Measurements from ENCODE around the gene CHD9.
"Not testable (repeated sequence)": the region's sequence is repeated elsewhere in the genome, so short reads cannot be mapped to it uniquely, and the experiment has no call there.

Gene CHD9

GRCh38 chr16:53131363-53132071 is 76.7 kb downstream of the CHD9 start:
- DNase-seq (ENCODE audit: low read depth) = peak; percentile 18

DNA sequence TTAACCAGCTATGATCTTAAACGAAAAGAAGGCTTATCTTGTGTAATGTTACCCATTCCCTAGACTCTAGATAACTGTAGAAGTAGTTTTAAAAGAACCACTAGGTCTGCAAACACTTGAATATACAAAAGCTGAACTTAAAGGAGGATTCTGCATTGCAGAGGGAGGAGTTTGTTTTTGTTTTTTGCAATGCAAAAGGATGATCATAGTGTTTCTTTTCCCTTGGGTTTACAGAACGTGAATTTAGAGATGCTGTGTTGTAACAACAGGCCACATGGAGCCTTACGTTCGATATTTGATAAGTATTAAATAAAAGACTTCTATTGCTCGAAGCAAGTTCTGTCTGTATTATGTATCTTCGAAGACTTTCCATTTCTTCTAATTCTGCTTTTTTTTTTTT is 77.6 kb downstream of the CHD9 start:
- no peak for DNase-seq (ENCODE audit: low read depth)

DNA sequence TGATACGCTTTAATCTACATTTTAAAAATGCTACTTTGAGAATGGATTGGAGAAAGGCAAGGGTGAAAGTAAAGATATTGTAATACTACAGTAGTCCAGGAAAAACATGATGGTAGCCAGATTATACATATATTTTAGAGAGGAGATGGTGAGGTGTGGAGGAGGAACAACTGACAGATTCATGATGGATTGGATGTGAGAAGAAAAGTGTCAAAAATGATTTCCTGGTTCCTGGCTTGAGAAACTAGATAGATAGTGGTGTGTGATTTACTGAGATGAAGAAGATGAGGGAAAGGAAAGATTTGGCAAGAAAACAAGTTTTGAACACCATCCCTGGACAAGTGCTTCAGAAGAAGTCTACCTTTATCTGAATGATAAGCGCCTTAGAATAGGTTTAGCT is 80.5 kb downstream of the CHD9 start:
- no peak for DNase-seq (ENCODE audit: low read depth)

DNA sequence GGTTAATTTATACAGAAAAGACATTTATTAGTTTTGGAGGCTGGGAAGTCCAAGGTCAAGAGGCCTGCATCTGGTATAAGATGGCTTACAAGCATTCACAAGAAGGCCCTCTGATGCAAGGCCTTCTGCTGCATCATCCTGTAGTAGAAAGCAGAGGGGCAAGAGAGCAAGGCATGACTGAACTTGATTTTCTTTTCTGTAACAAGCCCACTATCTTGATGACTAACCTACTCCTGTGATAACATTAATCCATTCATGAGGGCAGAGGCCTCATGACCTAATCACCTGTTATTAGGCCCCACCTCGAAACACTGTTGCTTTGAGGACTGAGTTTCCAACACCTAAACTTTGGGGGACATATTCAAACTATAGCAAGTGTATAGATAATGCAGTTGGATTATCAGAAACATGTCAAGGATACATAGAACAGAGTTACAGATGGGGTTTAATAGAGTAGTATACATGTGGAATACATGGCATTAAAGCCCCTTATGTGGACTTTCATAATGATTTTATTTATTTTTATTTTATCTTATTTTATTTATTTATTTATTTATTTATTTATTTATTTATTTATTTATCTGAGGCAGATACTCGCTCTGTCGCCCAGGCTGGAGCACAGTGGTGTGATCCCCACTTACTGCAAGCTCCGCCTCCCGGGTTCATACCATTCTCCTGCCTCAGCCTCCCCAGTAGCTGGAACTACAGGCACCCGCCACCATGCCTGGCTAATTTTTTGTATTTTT is 88.2 kb downstream of the CHD9 start:
- DNase-seq (ENCODE audit: low read depth) = no peak

DNA sequence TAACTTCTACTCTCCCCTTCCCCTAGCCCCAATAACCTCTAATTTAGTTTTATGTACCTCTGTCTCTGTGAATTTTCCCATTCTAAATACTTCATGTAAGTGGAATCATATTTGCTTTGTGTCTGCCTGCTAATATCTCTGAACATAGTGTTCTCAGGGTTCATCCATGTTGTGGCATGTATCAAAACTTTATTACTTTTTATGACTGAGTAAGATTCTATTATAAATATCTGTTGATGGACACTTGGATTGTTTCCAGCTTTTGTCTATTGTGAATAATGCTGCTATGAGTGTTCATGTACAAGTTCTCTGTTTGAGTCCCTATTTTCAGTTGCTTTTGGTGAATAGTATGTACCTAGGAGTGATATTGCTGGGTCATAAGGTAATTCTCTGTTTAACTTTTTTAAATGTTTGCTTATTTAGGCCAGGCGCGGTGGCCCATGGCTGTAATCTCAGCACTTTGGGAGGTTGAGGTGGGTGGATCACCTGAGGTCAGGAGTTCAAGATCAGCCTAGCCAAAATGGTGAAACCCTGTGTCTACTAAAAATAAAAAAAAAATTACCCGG is 92.8 kb downstream of the CHD9 start:
- DNase-seq (ENCODE audit: low read depth) = no peak

DNA sequence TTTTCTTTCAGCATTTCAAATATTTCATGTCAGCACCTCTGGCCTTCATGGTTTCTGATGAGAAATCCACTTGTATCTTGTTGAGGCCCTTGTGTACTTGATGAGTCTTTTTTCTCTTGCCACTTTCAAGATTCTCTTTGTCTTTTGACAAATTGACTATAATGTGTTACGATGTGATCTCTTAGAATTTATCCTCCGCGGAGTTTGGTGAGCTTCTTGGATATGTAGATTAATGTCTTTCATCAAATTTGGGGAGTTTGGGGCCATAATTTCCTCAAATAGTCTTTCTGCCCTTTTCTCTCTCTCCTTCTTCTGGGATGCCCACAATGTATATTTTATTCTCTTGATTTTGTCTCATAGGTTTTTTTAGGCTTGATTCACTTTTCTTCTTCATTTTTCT is 96.0 kb downstream of the CHD9 start:
- DNase-seq (ENCODE audit: low read depth) = no peak

DNA sequence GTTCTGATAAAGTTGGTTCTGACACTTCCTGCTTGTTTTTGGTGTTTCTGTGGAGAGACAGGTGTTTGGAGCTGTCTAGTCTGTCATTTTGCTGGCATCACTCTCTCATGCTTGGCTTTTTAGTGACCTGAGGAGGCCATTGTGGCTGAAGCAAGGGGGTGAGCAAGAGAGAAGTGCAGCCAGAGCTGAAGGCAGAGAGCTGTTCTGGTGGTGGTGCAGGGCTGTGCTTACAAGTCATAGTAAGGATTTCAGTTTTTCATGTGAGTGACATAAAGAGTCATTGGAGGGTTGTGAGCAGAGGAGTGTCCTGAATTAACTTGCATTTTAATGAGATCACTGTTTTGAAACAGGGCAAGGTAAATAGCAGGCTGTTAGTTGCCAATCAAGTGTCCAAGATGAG is 97.5 kb downstream of the CHD9 start:
- no peak for DNase-seq (ENCODE audit: low read depth)

DNA sequence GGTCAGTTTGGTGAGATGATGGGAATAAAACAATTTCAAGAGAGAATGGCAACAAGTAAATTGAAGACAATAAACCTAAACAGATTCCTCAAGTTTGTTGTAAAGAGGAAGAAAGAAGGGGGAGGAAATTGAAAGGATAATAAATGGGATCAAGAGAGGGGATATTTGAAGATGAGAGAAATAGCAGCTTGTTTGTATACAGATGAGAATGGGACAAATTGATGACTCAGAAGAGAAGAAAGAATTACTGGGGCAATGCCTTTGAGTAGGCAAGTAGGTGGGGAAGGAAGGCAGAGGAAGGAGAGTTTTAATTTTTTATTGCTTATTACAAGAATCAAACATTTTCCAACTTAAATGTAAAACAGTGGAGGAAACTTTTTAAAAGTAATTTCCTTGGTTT is 98.3 kb downstream of the CHD9 start:
- DNase-seq (ENCODE audit: low read depth) = no peak

DNA sequence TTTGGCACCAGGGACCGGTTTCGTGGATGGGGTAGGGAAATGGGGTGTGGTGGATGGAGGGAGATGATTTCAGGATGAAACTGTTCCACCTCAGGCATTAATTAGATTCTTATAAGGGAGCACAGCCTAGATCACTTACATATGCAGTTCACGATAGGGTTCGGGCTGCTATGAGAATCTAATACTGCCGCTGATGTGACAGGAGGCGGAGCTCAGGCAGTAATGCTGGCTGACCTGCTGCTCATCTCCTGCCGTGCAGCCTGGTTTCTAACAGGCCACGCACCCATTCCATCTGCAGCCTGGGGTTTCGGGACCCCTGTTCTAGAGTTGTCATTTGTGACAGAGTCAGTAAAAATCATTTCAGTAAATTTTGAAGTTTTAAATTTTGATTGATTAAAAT is 99.7 kb downstream of the CHD9 start:
- DNase-seq (ENCODE audit: low read depth) = no peak

- DNase-seq (ENCODE audit: low read depth) = no peak
Measured at GRCh38 chr16:53156516-53156915, 101.7 kb downstream of the CHD9 start.

GRCh38 chr16:53159781-53160436 is 105.1 kb downstream of the CHD9 start:
- DNase-seq (ENCODE audit: low read depth) = no peak

DNA sequence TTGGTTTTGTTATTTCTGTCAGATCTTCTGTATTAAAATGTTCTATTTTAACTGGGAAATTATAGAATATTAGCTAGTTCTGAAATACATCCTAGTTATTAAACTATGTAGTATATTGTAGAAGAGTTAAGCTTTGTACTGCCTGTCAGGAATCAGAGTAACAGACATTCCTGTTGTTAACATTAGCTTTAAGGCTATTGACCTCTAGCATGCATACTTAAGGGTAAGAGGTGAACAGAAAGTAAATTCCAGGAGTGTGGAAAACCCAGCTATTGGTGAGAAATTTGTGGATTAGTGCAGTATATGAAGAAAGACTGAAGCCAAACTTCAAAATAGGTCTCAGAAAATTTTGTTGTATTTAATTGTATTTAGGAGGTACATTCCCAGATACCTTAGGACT is 111.3 kb downstream of the CHD9 start:
- DNase-seq (ENCODE audit: low read depth) = no peak

GRCh38 chr16:53168744-53169143 is 114.0 kb downstream of the CHD9 start:
- DNase-seq (ENCODE audit: low read depth) = no peak

GRCh38 chr16:53172517-53172916 is 117.7 kb downstream of the CHD9 start:
- DNase-seq (ENCODE audit: low read depth) = no peak

GRCh38 chr16:53175118-53175517 is 120.3 kb downstream of the CHD9 start:
- no peak for DNase-seq (ENCODE audit: low read depth)

DNA sequence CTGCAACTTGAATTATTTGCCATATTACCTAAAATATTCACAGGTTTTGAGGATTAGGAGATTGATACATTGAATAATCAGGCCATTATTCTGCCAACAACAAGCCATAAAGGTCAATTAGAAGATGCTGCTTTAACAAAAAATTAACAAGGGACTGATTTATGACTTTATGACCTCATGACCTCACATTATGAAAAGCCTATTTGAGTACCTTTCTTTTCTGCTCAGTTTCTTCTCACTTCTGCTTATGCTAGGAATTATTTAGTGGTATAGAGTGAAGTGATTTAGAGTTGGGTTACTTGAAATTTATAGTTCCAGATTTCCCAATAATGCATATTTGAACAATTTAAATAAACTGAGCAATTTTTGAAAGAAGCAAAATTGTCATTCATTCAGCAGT is 121.6 kb downstream of the CHD9 start:
- DNase-seq (ENCODE audit: low read depth) = no peak

DNA sequence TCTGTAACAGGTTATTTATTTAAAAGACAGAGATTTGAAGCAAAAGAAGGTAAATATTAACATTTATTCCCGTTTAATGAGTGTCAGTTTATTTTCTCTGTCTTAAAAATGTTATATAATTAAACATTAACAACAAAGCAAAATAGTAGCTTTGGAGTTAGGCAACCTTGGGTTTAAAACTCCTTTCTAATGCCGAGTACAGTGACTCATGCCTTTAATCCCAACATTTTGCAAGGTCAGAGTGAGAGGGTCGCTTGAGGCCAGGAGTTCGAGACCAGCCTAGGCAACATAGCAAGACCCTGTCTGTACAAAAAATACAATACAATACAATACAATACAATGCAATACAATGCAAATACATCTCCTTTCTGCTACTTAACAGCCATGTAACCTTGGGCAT is 128.7 kb downstream of the CHD9 start:
- no peak for DNase-seq (ENCODE audit: low read depth)

GRCh38 chr16:53185741-53186140 is 130.9 kb downstream of the CHD9 start:
- DNase-seq (ENCODE audit: low read depth) = not testable (repeated sequence)

- DNase-seq (ENCODE audit: low read depth) = no peak
Measured at GRCh38 chr16:53187775-53188174, 133.0 kb downstream of the CHD9 start.

- no peak for DNase-seq (ENCODE audit: low read depth)
Measured at GRCh38 chr16:53191413-53191812, 136.6 kb downstream of the CHD9 start.

- DNase-seq (ENCODE audit: low read depth) = no peak
Measured at GRCh38 chr16:53198933-53199332, 144.1 kb downstream of the CHD9 start.

DNA sequence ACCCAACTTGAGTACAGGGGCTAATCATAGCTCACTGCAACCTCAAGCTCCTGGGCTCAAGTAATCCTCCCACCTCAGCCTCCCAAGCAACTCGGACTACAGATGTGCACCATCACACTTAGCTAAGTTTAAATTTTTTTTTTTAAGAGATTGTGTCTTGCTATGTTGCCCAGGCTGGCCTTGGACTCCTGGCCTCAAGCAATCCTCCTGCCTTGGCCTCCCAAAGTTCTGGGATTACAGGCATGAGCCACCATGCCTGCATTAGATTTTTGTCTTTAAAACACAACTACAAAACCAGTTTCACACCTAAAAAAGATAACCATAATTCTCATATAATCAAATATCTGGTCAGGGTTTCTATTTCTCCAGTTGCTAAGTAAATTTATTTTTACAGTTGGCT is 147.1 kb downstream of the CHD9 start:
- DNase-seq (ENCODE audit: low read depth) = no peak

- DNase-seq (ENCODE audit: low read depth) = no peak
Measured at GRCh38 chr16:53202398-53202797, 147.6 kb downstream of the CHD9 start.
